ENCODE data around the gene MRC2. TPM values are rescaled to one million over a fixed set of nuclear protein-coding genes. Genes with fewer than 3 reads are reported as not detected.

MRC2 gene
- total and polyA plus RNA-seq, 2 donors = 45.1 to 206 TPM

DNA sequence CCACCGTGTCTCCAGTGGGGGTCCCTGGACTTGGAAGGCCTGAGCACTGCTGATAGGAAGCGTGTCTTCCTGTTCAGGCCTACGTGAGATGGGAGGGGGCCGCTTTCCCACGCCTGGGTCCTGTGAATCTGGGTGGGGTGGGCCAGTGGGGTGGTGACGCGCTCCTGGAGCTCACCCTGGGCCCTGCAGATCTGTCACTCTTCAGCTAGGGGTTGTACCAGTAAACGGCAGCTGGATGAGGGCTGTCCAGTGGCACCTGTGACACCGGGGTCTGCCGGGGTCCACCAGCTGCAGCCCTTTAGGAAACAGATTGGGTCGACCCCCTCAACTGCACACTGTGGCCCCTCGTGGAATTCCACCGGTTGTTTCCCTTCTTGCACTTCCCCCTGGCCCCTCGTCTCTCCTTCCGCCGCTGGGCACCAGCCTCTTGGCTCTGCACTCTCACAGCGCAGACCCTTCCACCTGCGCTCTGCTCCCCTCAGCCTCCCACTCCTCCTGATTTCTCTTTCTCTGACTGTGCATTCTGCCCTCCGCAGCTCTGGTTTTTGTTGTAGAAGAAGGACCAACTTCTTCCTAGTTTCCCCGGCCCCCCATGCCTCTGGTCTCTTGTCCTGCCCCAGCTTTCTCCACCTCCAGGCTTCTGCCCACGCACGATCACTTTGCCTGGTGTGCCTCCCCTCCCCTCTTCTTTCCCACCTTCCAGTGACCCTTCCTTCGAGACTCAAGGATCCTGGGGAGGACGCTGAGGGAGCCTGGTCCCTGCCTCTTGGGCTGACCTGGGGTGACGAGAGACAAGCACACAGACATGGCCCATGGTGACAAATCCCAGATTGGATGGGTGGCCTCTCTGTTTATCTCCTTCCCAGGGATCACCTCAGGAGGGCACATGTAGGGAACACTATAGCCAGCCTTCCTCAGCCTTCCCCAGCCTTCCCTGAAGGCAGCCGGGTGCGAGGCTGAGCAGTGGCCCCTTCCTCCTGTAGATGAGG lies 4.8 kb downstream of the MRC2 start:
- DNase-seq (ENCODE audit: extremely low spot score) = no peak
- 79% methylated on average over 27 of the region's 27 CpGs for WGBS
- H3K27ac ChIP-seq (ENCODE audit: low read depth) = no peak overlapping the region
- H3K36me3 ChIP-seq (ENCODE audit: insufficient read depth) = no peaks in the 10 kb centered on the region
- no peak overlapping the region for H3K4me3 ChIP-seq (ENCODE audit: low read depth, low read length)
- no peaks in the 10 kb centered on the region for H3K4me1 ChIP-seq (ENCODE audit: insufficient read depth)

DNA sequence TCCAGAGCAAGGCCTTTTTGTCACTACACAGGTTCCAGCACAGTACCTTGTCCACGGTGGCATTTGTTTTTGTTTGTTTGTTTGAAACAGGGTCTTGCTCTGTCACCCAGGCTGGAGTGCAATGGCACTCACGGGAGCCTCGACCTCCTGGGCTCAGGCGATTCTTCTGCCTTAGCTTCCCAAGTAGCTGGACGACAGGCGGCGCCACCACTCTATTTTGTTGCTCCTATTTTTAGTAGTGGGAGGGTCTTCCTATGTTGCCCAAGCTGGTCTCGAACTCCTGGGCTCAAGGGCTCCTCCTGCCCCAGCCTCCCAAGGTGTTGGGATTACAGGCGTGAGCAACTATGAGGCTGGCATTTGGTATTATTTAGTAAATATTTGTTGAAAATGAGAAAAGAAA lies 10.3 kb downstream of the MRC2 start:
- no peak overlapping the region for H3K4me3 ChIP-seq (ENCODE audit: low read depth, low read length)
- H3K27ac ChIP-seq (ENCODE audit: low read depth) = no peak overlapping the region
- no peaks in the 10 kb centered on the region for H3K36me3 ChIP-seq (ENCODE audit: insufficient read depth)
- DNase-seq (ENCODE audit: extremely low spot score) = no peak
- H3K4me1 ChIP-seq (ENCODE audit: insufficient read depth) = no peaks in the 10 kb centered on the region
- 73% methylated on average over 9 of the region's 9 CpGs for WGBS

DNA sequence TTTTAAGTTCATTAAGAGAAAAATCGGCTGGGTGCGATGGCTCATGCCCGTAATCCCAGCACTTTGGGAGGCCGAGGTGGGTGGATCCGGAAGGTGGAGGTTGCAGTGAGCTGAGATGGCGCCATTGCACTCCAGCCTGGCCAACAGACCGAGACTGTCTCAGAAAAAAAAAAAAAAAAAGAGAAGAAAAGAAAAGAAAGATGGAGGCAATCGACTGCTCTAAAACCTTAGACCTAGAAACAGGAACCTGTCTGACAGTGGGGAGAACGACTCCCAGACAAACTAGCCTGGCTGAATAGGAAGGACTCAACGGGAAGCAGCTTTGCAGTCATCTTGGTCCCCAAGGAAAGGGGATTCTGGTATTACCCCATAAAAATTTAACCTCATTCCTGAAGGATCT lies 13.7 kb downstream of the MRC2 start:
- Histone ChIP-seq H3K4me3 (ENCODE audit: low read depth, low read length) (no peak overlapping the region), H3K27ac (ENCODE audit: low read depth) (no peak overlapping the region), H3K4me1 (ENCODE audit: insufficient read depth) (no peaks in the 10 kb centered on the region), H3K36me3 (ENCODE audit: insufficient read depth) (no peaks in the 10 kb centered on the region)
- WGBS = 77% methylated on average over 10 of the region's 10 CpGs
- no peak for DNase-seq (ENCODE audit: extremely low spot score)

DNA sequence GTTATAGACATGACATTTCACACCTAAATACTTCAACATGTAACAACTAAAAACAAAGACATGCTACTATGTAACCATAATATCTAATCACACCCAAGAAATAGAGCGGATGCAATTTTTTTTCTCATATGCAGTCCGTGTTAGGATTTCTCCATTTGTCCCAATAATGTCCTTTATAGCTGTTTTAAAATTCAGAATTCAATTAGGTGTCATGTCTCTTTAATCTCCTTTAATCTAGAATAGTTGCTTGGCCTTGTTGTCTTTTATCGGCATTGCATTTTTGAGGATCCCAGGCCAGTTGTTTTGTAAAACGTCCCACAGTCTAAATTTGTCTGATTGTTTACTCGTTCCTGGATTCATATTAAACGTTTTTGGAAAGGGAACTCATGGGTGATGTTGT lies 14.5 kb downstream of the MRC2 start:
- Histone ChIP-seq H3K27ac (ENCODE audit: low read depth) (no peak overlapping the region), H3K4me1 (ENCODE audit: insufficient read depth) (no peaks in the 10 kb centered on the region), H3K4me3 (ENCODE audit: low read depth, low read length) (no peak overlapping the region), H3K36me3 (ENCODE audit: insufficient read depth) (no peaks in the 10 kb centered on the region)
- 69% methylated on average over 6 of the region's 6 CpGs for WGBS
- no peak for DNase-seq (ENCODE audit: extremely low spot score)

DNA sequence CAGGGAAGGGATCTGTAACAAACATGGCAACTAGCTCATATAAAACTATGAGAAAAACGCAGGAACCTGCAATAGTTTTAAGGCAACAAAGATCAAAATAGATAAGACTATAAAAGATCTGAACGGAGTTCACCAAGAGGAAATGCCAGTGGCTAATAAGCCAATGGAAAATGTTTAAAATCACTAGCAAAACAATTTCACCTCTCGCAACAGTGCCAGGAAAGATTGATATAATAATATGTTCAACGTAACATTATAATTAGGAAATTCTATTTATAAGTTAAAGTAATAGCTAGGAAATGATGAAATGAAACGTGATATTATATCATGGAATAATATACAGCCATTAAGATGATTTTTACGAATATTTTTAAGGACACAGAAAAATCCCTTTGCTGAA lies 16.0 kb downstream of the MRC2 start:
- 80% methylated on average over 6 of the region's 6 CpGs for WGBS
- Histone ChIP-seq H3K4me3 (ENCODE audit: low read depth, low read length) (no peak overlapping the region), H3K27ac (ENCODE audit: low read depth) (no peak overlapping the region)

DNA sequence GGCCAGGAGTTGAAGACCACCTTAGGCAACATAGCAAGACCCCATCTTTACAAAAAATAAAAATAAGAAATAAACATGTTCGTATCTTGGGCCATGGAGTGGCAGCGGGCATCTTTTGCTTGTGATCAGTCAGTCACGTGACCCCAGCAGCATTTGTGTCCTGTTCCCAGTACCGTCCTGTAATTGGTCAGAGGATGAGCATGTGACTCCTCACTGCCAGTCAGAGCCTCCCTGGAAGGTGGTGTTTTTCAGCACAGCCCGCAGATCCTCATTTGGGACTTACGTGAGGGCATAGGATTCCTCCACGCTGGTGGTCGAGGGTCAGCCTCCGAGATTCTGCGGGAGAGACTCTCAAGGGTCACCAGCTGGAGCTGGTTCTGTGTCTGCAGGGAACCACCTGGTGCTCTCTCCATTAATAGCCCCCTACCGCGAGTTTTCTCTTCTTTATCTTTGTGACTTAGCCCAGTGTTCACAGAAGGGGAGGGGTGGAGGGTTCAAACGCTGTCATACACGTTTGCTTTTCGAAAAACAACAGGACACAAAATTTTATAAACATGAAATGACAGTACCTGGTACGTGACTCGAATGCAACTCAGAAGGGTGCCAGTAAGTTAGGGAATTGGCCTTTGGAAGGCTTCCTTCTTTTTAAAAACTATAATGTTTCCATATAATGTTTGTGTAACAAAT lies 17.2 kb downstream of the MRC2 start:
- Histone ChIP-seq H3K4me1 (ENCODE audit: insufficient read depth) (no peaks in the 10 kb centered on the region), H3K27ac (ENCODE audit: low read depth) (no peak overlapping the region), H3K4me3 (ENCODE audit: low read depth, low read length) (no peak overlapping the region), H3K36me3 (ENCODE audit: insufficient read depth) (no peaks in the 10 kb centered on the region)
- DNase-seq (ENCODE audit: extremely low spot score) = no peak
- WGBS = 64% methylated on average over 17 of the region's 17 CpGs

More for the DNA sequence above, 16.0 kb downstream of the MRC2 start:
- DNase-seq (ENCODE audit: extremely low spot score) = no peak
- H3K4me1 ChIP-seq (ENCODE audit: insufficient read depth) = no peaks in the 10 kb centered on the region
- H3K36me3 ChIP-seq (ENCODE audit: insufficient read depth) = no peaks in the 10 kb centered on the region

DNA sequence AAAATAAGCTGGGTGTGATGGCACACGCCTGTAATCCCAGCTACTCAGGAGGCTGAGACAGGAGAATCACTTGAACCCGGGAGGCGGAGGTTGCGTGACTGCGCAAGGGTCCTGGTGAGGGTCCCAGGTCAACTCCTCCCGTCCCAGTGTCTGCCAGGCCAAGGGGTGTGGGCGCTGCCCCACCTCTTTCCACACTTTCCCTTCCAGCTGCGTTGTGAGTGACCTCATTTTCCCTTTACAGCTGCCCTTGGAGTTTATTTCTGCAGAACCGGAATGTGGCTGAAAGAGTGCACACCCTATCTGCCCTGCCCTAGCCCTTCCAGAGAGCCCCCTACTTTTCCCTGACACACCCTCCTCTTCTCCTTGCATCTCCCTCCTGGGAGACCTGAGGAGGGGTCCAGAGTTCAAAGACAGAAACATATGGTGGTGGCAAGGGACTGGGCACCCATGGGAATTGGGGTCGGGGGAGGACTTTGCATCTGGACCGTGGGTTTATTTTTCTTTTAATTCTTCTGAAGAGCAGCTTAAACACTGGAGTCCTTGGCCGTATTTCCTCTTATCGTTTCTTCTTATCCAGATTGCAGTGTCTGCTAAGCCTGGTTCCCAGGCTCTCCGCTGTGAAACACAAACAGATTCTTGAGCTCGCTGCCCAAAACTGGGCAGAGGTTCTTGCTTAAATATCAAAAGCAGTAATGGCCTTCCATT lies 20.9 kb downstream of the MRC2 start:
- no peaks in the 10 kb centered on the region for H3K4me1 ChIP-seq (ENCODE audit: insufficient read depth)
- H3K4me3 ChIP-seq (ENCODE audit: low read depth, low read length) = no peak overlapping the region
- no peak for DNase-seq (ENCODE audit: extremely low spot score)
- 34% methylated on average over 15 of the region's 15 CpGs for WGBS
- H3K27ac ChIP-seq (ENCODE audit: low read depth) = peak overlapping the region; percentile 44
- H3K36me3 ChIP-seq (ENCODE audit: insufficient read depth) = no peaks in the 10 kb centered on the region

DNA sequence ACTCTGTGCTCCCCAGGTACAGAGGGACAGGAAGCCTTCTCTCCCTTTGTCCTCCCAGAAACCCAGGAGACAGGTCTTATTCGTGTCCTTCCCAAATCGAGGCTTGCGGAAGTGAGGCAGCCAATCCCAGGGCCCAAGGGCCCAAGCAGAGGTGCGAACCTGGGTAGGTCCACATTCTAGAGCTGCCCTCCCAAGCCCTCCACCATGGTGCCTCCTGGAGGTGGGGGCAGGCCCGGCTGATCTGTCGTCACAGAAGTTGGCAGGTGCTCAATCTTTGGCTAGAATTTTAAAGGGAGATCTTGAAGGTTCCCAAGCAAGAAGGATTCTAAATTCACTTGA lies 21.5 kb downstream of the MRC2 start:
- H3K4me3 ChIP-seq (ENCODE audit: low read depth, low read length) = no peak overlapping the region
- no peak for DNase-seq (ENCODE audit: extremely low spot score)

DNA sequence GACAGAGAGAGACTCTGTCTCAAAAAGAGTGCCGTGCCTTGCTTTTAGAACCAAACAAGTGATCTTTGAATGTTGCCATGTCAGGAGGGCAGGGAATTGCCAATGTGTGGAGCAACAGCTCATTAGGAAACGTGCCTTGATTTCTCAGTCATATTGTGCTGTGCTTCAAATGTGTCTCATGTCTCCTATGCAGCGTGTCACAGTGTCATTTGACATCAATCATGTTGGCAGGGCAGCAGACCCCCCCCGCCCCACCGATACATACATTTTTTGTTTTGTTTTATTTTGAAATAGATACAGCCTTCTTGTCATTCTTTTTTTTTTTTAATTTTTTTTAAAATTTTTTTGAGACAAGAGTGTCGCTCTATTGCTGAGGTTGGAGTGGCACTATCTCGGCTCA lies 22.1 kb downstream of the MRC2 start:
- H3K4me1 ChIP-seq (ENCODE audit: insufficient read depth) = no peaks in the 10 kb centered on the region
- no peak overlapping the region for H3K27ac ChIP-seq (ENCODE audit: low read depth)
- WGBS = 96% methylated on average over 7 of the region's 7 CpGs
- H3K36me3 ChIP-seq (ENCODE audit: insufficient read depth) = no peaks in the 10 kb centered on the region
- no peak for DNase-seq (ENCODE audit: extremely low spot score)
- H3K4me3 ChIP-seq (ENCODE audit: low read depth, low read length) = no peak overlapping the region

More for the DNA sequence above, 21.5 kb downstream of the MRC2 start:
- WGBS = 56% methylated on average over 6 of the region's 6 CpGs
- H3K36me3 ChIP-seq (ENCODE audit: insufficient read depth) = no peaks in the 10 kb centered on the region
- peak overlapping the region; percentile 44 for H3K27ac ChIP-seq (ENCODE audit: low read depth)
- no peaks in the 10 kb centered on the region for H3K4me1 ChIP-seq (ENCODE audit: insufficient read depth)

DNA sequence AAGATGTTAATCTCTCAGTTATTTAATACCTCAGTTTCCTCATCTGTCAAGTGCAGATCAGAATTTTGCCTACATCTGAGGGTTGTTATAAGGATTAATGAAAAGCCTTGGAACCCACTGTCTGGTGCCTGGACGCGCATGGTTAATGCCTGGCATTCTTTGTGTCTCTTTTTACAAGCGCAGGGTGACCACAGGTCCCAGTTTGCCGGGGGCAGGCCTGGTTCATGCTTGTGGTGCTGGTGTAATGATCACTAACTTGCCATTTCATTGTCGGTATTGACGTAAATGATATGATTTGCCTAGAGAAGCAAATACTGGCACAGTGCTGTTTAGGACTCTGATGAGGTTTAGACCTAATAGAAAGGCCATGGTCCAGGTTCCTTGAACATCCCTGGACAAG lies 23.1 kb downstream of the MRC2 start:
- Histone ChIP-seq H3K27ac (ENCODE audit: low read depth) (no peak overlapping the region), H3K36me3 (ENCODE audit: insufficient read depth) (no peaks in the 10 kb centered on the region), H3K4me3 (ENCODE audit: low read depth, low read length) (no peak overlapping the region), H3K4me1 (ENCODE audit: insufficient read depth) (no peaks in the 10 kb centered on the region)
- 91% methylated on average over 6 of the region's 6 CpGs for WGBS
- DNase-seq (ENCODE audit: extremely low spot score) = no peak

DNA sequence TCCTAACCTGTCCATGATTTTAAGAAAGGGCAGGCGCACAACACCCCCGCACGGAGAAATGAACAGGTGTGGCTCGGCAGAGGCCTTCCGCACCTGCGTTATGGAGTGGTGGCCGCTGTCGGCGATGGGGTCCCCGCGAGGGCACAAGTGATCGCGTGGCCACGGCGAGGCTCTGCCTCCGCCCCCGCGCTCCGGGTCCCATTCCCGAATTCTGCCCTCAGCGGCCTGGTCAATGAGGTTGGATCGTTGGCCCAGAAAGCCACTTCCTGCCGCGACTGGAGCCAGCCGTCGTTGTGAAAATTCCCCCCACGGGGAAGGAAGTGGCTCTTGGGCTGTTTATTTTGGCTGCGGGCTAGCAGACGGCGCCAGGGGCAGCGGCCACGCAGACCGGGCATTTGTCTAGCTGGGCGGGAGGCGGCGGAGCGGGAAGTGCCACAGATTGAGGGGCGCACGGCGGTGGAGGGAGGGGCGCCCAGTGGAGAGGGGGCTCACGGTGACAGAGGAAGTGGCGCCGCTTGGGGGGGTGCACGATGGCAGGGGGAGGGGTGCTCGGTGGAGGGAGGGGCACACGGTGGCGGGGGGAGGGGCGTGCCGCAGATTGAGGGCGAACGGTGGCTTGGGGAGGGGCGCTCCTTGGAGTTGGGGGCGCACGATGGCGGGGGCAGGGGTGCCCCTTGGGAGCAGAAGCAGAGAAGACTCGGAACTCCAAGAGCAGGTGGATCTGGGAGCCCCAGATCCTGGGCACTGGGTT lies 25.0 kb downstream of the MRC2 start:
- 11% methylated on average over 57 of the region's 57 CpGs for WGBS
- no peak for DNase-seq (ENCODE audit: extremely low spot score)
- H3K4me1 ChIP-seq (ENCODE audit: insufficient read depth) = no peaks in the 10 kb centered on the region
- H3K4me3 ChIP-seq (ENCODE audit: low read depth, low read length) = peak overlapping the region; percentile 48
- H3K36me3 ChIP-seq (ENCODE audit: insufficient read depth) = no peaks in the 10 kb centered on the region
- H3K27ac ChIP-seq (ENCODE audit: low read depth) = peak overlapping the region; percentile 79

DNA sequence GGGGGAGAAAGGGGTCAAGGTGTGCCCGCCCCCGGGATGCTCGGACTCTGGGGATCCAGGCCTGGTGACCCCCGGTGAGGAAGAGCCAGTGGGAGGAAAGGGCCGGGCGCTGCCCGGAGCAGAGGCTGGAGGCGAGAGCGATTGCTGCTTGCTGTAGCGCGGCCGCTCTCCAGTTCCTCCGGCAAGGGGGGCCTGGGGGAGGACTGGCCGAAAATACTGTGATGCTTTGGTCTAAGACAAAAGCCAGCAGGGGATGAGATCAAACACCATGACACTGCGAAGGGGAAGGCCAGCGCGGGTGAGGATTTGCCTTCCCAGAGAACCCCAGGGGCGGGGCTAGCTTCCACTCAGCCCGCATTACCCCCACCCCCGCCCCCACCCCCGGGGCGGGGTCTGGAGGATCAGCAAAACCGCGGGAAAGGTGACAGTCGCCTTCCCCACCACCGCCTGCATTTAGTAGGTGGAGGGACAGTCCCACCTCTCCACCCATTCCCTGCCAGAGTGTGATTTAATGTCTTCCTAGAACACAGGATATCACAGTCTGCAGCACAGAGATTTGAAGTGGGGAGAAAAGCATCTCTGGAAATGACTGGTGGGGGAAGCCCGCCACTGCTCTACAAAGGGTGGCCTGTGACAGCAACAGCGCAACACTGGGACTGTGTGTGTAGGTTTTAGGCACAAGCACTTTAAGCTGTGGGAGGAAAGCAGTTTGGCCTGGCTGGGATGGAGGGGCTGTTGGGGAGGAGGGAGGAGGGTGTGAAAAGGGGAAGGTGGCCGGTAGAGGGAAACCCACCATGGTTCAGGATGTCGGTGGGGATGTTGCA lies 25.7 kb downstream of the MRC2 start:
- H3K4me1 ChIP-seq (ENCODE audit: insufficient read depth) = no peaks in the 10 kb centered on the region
- 3% methylated on average over 30 of the region's 30 CpGs for WGBS
- H3K4me3 ChIP-seq (ENCODE audit: low read depth, low read length) = peak overlapping the region; percentile 48
- H3K36me3 ChIP-seq (ENCODE audit: insufficient read depth) = no peaks in the 10 kb centered on the region
- H3K27ac ChIP-seq (ENCODE audit: low read depth) = peak overlapping the region; percentile 33
- DNase-seq (ENCODE audit: extremely low spot score) = no peak
